KMS-11 (cell line): Measurements from ENCODE around the gene ITGB6.

ENCODE experiments used
- H2AFZ ChIP-seq: fragments of 200-600 bp; sonication (generic); 2 replicates; pipeline ENCODE4 v1.6.1; 2016; ENCODE audit warnings: antibody characterized with exemption, mixed run types, low read depth
- H3K27ac ChIP-seq: fragments of 200-600 bp; sonication (generic); 2 replicates; pipeline ENCODE4 v1.6.1; 2016; ENCODE audit warnings: mild to moderate bottlenecking, mixed run types
- H3K27me3 ChIP-seq: fragments of 200-600 bp; sonication (generic); 2 replicates; pipeline ENCODE4 v1.6.1; 2017; ENCODE audit warnings: mild to moderate bottlenecking, low read depth, mixed run types, moderate library complexity; ENCODE audit not compliant: insufficient read depth
- H3K36me3 ChIP-seq: fragments of 200-600 bp; sonication (generic); 2 replicates; pipeline ENCODE4 v1.6.1; 2017; ENCODE audit warnings: mild to moderate bottlenecking, mixed run types; ENCODE audit not compliant: insufficient read depth
- H3K4me1 ChIP-seq: fragments of 200-600 bp; sonication (generic); 2 replicates; pipeline ENCODE4 v1.6.1; 2016; ENCODE audit warnings: mild to moderate bottlenecking, low read depth, mixed run types; ENCODE audit not compliant: poor library complexity, severe bottlenecking
- H3K4me2 ChIP-seq: fragments of 200-600 bp; sonication (generic); 2 replicates; pipeline ENCODE4 v1.7.0; 2016; ENCODE audit warnings: mild to moderate bottlenecking, mixed run types
- H3K4me3 ChIP-seq: fragments of 200-600 bp; sonication (generic); IDR thresholded peaks from 2 replicates; pipeline ENCODE4 v1.6.1; 2017; ENCODE audit warnings: low read depth, low read length, mixed read lengths; ENCODE audit not compliant: insufficient read depth
- H3K79me2 ChIP-seq: fragments of 200-600 bp; sonication (generic); 2 replicates; pipeline ENCODE4 v1.6.1; 2016; ENCODE audit warnings: low read depth, mixed run types; ENCODE audit not compliant: insufficient read depth
- H3K9ac ChIP-seq: fragments of 200-600 bp; sonication (generic); 2 replicates; pipeline ENCODE4 v1.6.1; 2016; ENCODE audit warnings: mild to moderate bottlenecking, mixed run types
- H4K20me1 ChIP-seq: fragments of 200-600 bp; sonication (generic); 2 replicates; pipeline ENCODE4 v1.6.1; 2016; ENCODE audit warnings: mild to moderate bottlenecking, mixed run types; ENCODE audit not compliant: insufficient read depth
- TF ChIP-seq, protein P1 (sequence below): fragments of 200-600 bp; sonication (generic); conservative IDR thresholded peaks from 2 replicates; pipeline ENCODE4 v1.6.1; 2017; ENCODE audit warnings: low read depth, mild to moderate bottlenecking, antibody characterized with exemption, low read length, moderate library complexity, mixed read lengths

ITGB6 gene

DNA sequence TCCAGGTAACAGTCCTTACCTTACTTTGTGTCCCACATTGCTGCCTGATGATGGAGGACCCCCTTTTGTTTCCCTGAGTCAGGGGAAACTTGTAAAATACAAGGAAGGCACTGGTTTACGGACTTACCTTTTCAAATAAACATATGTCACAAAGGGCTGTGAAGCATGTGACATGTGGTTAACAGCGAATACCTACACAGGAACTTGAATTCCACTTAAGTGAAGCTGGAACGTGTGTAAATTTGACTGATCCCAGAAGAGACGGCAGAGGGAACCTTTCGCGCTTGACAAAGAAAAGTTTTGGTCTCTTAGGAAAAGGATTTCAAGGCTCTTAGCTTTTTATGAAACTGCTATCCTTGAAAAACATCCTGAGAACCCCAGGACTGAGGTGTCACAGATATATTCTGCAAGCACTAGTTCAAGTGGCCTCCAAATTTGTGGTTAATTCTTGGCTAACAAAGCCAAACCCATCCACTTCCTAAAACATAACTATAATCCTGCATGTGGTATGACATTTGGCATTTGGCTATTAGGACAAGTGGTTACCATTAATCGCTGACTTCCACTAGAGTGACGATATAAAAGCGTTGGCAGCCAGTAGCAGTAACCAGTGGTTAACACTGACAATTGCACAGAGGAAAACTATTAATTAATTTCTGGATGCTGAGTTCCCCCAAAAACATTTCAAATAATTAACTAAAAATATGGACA, 55.6 kb downstream of the ITGB6 start:
- H2AFZ ChIP-seq: no peak overlapping the region
- H3K27ac ChIP-seq: no peak overlapping the region
- no peaks in the 10 kb centered on the region for H4K20me1 ChIP-seq
- no peaks in the 10 kb centered on the region for H3K79me2 ChIP-seq
- peaks cover 12% of the 10 kb centered on the region for H3K4me1 ChIP-seq
- no peak overlapping the region for H3K4me3 ChIP-seq
- TF ChIP-seq, protein P1, sequence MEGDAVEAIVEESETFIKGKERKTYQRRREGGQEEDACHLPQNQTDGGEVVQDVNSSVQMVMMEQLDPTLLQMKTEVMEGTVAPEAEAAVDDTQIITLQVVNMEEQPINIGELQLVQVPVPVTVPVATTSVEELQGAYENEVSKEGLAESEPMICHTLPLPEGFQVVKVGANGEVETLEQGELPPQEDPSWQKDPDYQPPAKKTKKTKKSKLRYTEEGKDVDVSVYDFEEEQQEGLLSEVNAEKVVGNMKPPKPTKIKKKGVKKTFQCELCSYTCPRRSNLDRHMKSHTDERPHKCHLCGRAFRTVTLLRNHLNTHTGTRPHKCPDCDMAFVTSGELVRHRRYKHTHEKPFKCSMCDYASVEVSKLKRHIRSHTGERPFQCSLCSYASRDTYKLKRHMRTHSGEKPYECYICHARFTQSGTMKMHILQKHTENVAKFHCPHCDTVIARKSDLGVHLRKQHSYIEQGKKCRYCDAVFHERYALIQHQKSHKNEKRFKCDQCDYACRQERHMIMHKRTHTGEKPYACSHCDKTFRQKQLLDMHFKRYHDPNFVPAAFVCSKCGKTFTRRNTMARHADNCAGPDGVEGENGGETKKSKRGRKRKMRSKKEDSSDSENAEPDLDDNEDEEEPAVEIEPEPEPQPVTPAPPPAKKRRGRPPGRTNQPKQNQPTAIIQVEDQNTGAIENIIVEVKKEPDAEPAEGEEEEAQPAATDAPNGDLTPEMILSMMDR: no peak
- H3K36me3 ChIP-seq: no peaks in the 10 kb centered on the region
- no peak overlapping the region for H3K4me2 ChIP-seq
- no peaks in the 10 kb centered on the region for H3K27me3 ChIP-seq
- H3K9ac ChIP-seq: no peak overlapping the region

DNA sequence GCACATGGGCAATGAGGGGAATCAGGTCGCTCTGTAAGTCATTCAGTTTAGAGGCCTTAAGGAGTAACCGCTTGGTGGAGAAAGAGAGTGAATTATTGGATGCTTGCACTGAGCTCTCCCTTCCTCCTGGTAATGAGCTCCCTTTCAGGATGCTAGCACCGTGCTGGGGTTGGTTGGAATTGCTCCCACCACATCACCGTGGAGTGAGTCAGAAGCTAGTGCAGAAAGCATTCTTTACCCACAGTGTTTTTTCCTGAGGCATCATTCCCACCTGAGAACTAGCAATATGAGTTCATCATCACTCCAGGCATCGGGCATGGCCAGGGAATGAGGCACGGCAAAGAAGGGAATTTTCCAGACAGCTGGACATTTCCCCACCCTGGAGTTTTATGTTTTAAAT, 57.6 kb downstream of the ITGB6 start:
- Histone ChIP-seq H3K27ac (no peak overlapping the region), H3K36me3 (no peaks in the 10 kb centered on the region), H3K27me3 (no peaks in the 10 kb centered on the region), H3K9ac (no peak overlapping the region), H4K20me1 (no peaks in the 10 kb centered on the region), H3K4me1 (peaks cover 12% of the 10 kb centered on the region), H3K79me2 (no peaks in the 10 kb centered on the region), H3K4me2 (no peak overlapping the region), H3K4me3 (no peak overlapping the region), H2AFZ (no peak overlapping the region)
- TF ChIP-seq, protein P1: no peak

DNA sequence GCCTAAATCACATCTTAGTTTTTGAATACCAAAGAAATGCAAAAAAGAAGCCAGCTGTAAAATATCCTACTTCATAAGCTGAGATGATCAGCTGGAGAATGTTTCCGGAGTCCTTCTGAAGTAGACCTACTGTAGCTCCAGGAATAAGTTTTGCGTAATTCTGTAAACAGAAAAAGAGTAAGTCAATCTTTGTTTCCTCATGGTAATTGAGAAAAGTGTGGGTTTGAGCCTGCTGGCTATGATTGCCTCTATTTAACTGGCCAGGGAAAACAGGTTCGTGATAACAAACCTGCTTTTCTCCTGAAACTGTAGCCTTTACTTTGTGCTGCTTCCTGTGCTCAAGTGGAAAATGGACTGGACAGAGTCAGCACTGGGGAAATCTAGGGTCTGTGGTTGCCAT, 58.2 kb downstream of the ITGB6 start:
- Histone ChIP-seq H3K79me2 (no peaks in the 10 kb centered on the region), H4K20me1 (no peaks in the 10 kb centered on the region), H3K9ac (no peak overlapping the region), H3K27ac (no peak overlapping the region), H3K4me2 (no peak overlapping the region), H3K27me3 (no peaks in the 10 kb centered on the region), H3K4me3 (no peak overlapping the region), H3K36me3 (no peaks in the 10 kb centered on the region), H2AFZ (no peak overlapping the region), H3K4me1 (peaks cover 12% of the 10 kb centered on the region)
- TF ChIP-seq, protein P1: no peak

GRCh38 chr2:160141419-160141818, 58.7 kb downstream of the ITGB6 start:
- Histone ChIP-seq H3K9ac (no peak overlapping the region), H3K79me2 (no peaks in the 10 kb centered on the region), H4K20me1 (no peaks in the 10 kb centered on the region), H3K27ac (no peak overlapping the region), H2AFZ (no peak overlapping the region), H3K27me3 (no peaks in the 10 kb centered on the region), H3K4me2 (no peak overlapping the region), H3K4me3 (no peak overlapping the region), H3K36me3 (no peaks in the 10 kb centered on the region), H3K4me1 (peaks cover 12% of the 10 kb centered on the region)
- TF ChIP-seq, protein P1: no peak
